ENCODE measurements around the gene PPFIBP2. TPM values are rescaled to one million over a fixed set of nuclear protein-coding genes. Genes with fewer than 3 reads are reported as not detected.

Gene PPFIBP2
- total RNA-seq, 1 donor from 2014 or later: 19.9 TPM

GRCh38 chr11:7668911-7669310, 155.1 kb downstream of the PPFIBP2 start:
- DNase-seq: no peak
- no peak for ATAC-seq
- intact Hi-C loops (cut with micrococcal nuclease): loop anchor here (5.0 kb wide), 1 partner anchor 97 kb away; no protein-coding TSS in a partner anchor

- intact Hi-C loops (cut with micrococcal nuclease): no loop called here
Observed at GRCh38 chr11:7670641-7671040, 156.8 kb downstream of the PPFIBP2 start.

GRCh38 chr11:7671347-7672215, 157.8 kb downstream of the PPFIBP2 start:
- ATAC-seq (no peak), DNase-seq (no peak)
- intact Hi-C loops (cut with micrococcal nuclease): no loop called here

More at GRCh38 chr11:7670641-7671040, 156.8 kb downstream of the PPFIBP2 start:
- DNase-seq (no peak), ATAC-seq (no peak)

GRCh38 chr11:7672276-7672959, 158.6 kb downstream of the PPFIBP2 start:
- intact Hi-C loops (cut with micrococcal nuclease): no loop called here
- no peak for ATAC-seq
- DNase-seq: no peak

GRCh38 chr11:7672960-7673723, 159.3 kb downstream of the PPFIBP2 start, which contains the start of gene CYB5R2:
Gene CYB5R2 (minus strand): TSS chr11:7673500. CDS start chr11:7672825, 675 bp downstream.
- ATAC-seq (peak; percentile 95), DNase-seq (peak; percentile 78)
- intact Hi-C loops (cut with micrococcal nuclease): no loop called here

- DNase-seq (peak; percentile 45), ATAC-seq (peak; percentile 77)
- intact Hi-C loops (cut with micrococcal nuclease): no loop called here
Observed at GRCh38 chr11:7673724-7674434, 160.1 kb downstream of the PPFIBP2 start.

- DNase-seq: no peak
- intact Hi-C loops (cut with micrococcal nuclease): no loop called here
- no peak for ATAC-seq
Observed at GRCh38 chr11:7675631-7676030, 161.8 kb downstream of the PPFIBP2 start.

- DNase-seq (no peak), ATAC-seq (no peak)
- intact Hi-C loops (cut with micrococcal nuclease): no loop called here
Observed at GRCh38 chr11:7677071-7677470, 163.3 kb downstream of the PPFIBP2 start.

GRCh38 chr11:7677796-7678201, 164.0 kb downstream of the PPFIBP2 start:
- ATAC-seq (no peak), DNase-seq (no peak)
- intact Hi-C loops (cut with micrococcal nuclease): no loop called here

- intact Hi-C loops (cut with micrococcal nuclease): no loop called here
- ATAC-seq (no peak), DNase-seq (no peak)
Observed at GRCh38 chr11:7683571-7683970, 169.8 kb downstream of the PPFIBP2 start.

- DNase-seq (no peak), ATAC-seq (no peak)
- intact Hi-C loops (cut with micrococcal nuclease): loop anchor here (5.0 kb wide), 1 partner anchor 589 kb away; no protein-coding TSS in a partner anchor
Observed at GRCh38 chr11:7686761-7687160, 173.0 kb downstream of the PPFIBP2 start.

GRCh38 chr11:7687386-7687785, 173.6 kb downstream of the PPFIBP2 start:
- intact Hi-C loops (cut with micrococcal nuclease): loop anchor here (5.0 kb wide), 1 partner anchor 590 kb away; no protein-coding TSS in a partner anchor
- ATAC-seq (no peak), DNase-seq (no peak)

- ATAC-seq: no peak
- intact Hi-C loops (cut with micrococcal nuclease): loop anchor here (5.0 kb wide), 1 partner anchor 591 kb away; no protein-coding TSS in a partner anchor
- DNase-seq: no peak
Observed at GRCh38 chr11:7688238-7688826, 174.5 kb downstream of the PPFIBP2 start.

GRCh38 chr11:7689239-7689638, 175.4 kb downstream of the PPFIBP2 start:
- ATAC-seq (no peak), DNase-seq (no peak)
- intact Hi-C loops (cut with micrococcal nuclease): loop anchor here (5.0 kb wide), 1 partner anchor 592 kb away; no protein-coding TSS in a partner anchor

- DNase-seq (no peak), ATAC-seq (no peak)
- intact Hi-C loops (cut with micrococcal nuclease): no loop called here
Observed at GRCh38 chr11:7690648-7691047, 176.8 kb downstream of the PPFIBP2 start.

GRCh38 chr11:7691759-7692350, 178.1 kb downstream of the PPFIBP2 start:
- intact Hi-C loops (cut with micrococcal nuclease): no loop called here
- ATAC-seq (no peak), DNase-seq (no peak)

- intact Hi-C loops (cut with micrococcal nuclease): no loop called here
- no peak for DNase-seq
- ATAC-seq: no peak
Observed at GRCh38 chr11:7692426-7692825, 178.6 kb downstream of the PPFIBP2 start.

GRCh38 chr11:7694235-7694634, 180.4 kb downstream of the PPFIBP2 start:
- ATAC-seq: no peak
- intact Hi-C loops (cut with micrococcal nuclease): no loop called here
- DNase-seq: no peak

Measured in left ventricle myocardium superior (tissue), 1 donor.